Ascending aorta (tissue), 2 donors: ENCODE results near the gene KLHL2. TPM values are rescaled to one million over a fixed set of nuclear protein-coding genes. Genes with fewer than 3 reads are reported as not detected.

Experiments
- DNase-seq, 2 donors: peaks; one replicate each; pipeline ENCODE4 v3.0.0-alpha.2; 2019; ENCODE audit warnings: low spot score in 2 of 2
- H3K27ac ChIP-seq, 2 donors: fragments of 200-600 bp; sonication (generic); one replicate each; pipeline ENCODE4 v1.5.1; 2016 to 2017; ENCODE audit warnings: mild to moderate bottlenecking in 1 of 2
- H3K27me3 ChIP-seq: fragments of 200-600 bp; sonication (generic); one replicate; pipeline ENCODE4 v1.5.1; 2017
- H3K36me3 ChIP-seq, 2 donors: fragments of 200-600 bp; sonication (generic); one replicate each; pipeline ENCODE4 v1.5.1; 2016
- H3K4me1 ChIP-seq, 2 donors: fragments of 200-600 bp; sonication (generic); one replicate each; pipeline ENCODE4 v1.5.1; 2016 to 2017; ENCODE audit warnings: mild to moderate bottlenecking in 1 of 2
- H3K4me3 ChIP-seq, 2 donors: fragments of 200-600 bp; sonication (generic); one replicate each; pipeline ENCODE4 v1.5.1; 2016 to 2017; ENCODE audit warnings: mild to moderate bottlenecking in 1 of 2
- H3K9me3 ChIP-seq, 2 donors: fragments of 200-600 bp; sonication (generic); one replicate each; pipeline ENCODE4 v1.5.1; 2016
- intact Hi-C: fragments of 100-400 bp; cut with DNase I; formaldehyde crosslinking; loops from one replicate; pipeline ENCODE4 v1.15.1; 2023
- total RNA-seq: library from RNA; depleted of rRNA; stranded (reverse); fragments of >200 nt; gene quantifications from one replicate; pipeline ENCODE4 v1.1.0, GENCODE V29; 2016
- TF ChIP-seq, protein P1 (sequence below), 3 experiments: fragments of 200-600 bp in 2 of 3; fragments of 450-650 bp in 1 of 3; sonication (generic) in 2 of 3; IDR thresholded peaks; one replicate each; pipeline ENCODE4 v1.5.1; 2016 to 2019; ENCODE audit warnings: antibody characterized with exemption in 3 of 3, mild to moderate bottlenecking in 1 of 3, moderate library complexity in 1 of 3

Gene KLHL2
- total RNA-seq, 1 donor from 2014 or later: 0.96 TPM

- H3K27me3 ChIP-seq: no peaks in the 10 kb centered on the region
- peaks cover 0 to 11% of the 10 kb centered on the region in 2 donors for H3K4me1 ChIP-seq
- DNase-seq: no peak
- H3K27ac ChIP-seq: no peak overlapping the region
- no peaks in the 10 kb centered on the region for H3K9me3 ChIP-seq
- TF ChIP-seq, protein P1, sequence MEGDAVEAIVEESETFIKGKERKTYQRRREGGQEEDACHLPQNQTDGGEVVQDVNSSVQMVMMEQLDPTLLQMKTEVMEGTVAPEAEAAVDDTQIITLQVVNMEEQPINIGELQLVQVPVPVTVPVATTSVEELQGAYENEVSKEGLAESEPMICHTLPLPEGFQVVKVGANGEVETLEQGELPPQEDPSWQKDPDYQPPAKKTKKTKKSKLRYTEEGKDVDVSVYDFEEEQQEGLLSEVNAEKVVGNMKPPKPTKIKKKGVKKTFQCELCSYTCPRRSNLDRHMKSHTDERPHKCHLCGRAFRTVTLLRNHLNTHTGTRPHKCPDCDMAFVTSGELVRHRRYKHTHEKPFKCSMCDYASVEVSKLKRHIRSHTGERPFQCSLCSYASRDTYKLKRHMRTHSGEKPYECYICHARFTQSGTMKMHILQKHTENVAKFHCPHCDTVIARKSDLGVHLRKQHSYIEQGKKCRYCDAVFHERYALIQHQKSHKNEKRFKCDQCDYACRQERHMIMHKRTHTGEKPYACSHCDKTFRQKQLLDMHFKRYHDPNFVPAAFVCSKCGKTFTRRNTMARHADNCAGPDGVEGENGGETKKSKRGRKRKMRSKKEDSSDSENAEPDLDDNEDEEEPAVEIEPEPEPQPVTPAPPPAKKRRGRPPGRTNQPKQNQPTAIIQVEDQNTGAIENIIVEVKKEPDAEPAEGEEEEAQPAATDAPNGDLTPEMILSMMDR (IDR thresholded peaks at IDR 0.05): no peak
- intact Hi-C loops: loop anchor here (5.0 kb wide), 1 partner anchor 193 kb away; no protein-coding TSS in a partner anchor
- H3K36me3 ChIP-seq: peaks cover 0 to 4% of the 10 kb centered on the region in 2 donors
- H3K4me3 ChIP-seq: no peak overlapping the region
These were observed 117.5 kb downstream of the KLHL2 start for GRCh38 chr4:165324918-165325304.

GRCh38 chr4:165325732-165326512 lies 118.6 kb downstream of the KLHL2 start:
- TF ChIP-seq, protein P1 (IDR thresholded peaks at IDR 0.05): no peak
- peaks cover 0 to 12% of the 10 kb centered on the region in 2 donors for H3K4me1 ChIP-seq
- no peaks in the 10 kb centered on the region for H3K27me3 ChIP-seq
- intact Hi-C loops: loop anchor here (2.0 to 5.0 kb wide), 2 partner anchors 53 to 194 kb away; partner anchors contain the start of gene CPE
- H3K36me3 ChIP-seq: no peaks in the 10 kb centered on the region
- H3K9me3 ChIP-seq: no peaks in the 10 kb centered on the region
- H3K27ac ChIP-seq: peak overlapping the region; percentile 44 to 71
- peak overlapping the region; percentile 72 to 99 for H3K4me3 ChIP-seq
- DNase-seq: no peak

GRCh38 chr4:165326831-165327210 lies 119.5 kb downstream of the KLHL2 start:
- no peak for DNase-seq
- H3K36me3 ChIP-seq: no peaks in the 10 kb centered on the region
- H3K9me3 ChIP-seq: no peaks in the 10 kb centered on the region
- peak overlapping the region; percentile 44 to 71 for H3K27ac ChIP-seq
- H3K27me3 ChIP-seq: no peaks in the 10 kb centered on the region
- peaks cover 0 to 12% of the 10 kb centered on the region in 2 donors for H3K4me1 ChIP-seq
- TF ChIP-seq, protein P1 (IDR thresholded peaks at IDR 0.05): no peak
- intact Hi-C loops: loop anchor here (1.0 to 5.0 kb wide), 4 partner anchors 52 to 215 kb away; partner anchors contain the start of genes CPE, KLHL2 and TMEM192
- peak overlapping the region; percentile 72 to 99 for H3K4me3 ChIP-seq

GRCh38 chr4:165327211-165328100 lies 120.1 kb downstream of the KLHL2 start, which contains the start of gene MSMO1:
MSMO1 (plus strand) TSS chr4:165327669; CDS start chr4:165333371, 5,702 bp downstream.
- H3K9me3 ChIP-seq: no peaks in the 10 kb centered on the region
- intact Hi-C loops: loop anchor here (1.0 to 5.0 kb wide), 4 partner anchors 51 to 215 kb away; partner anchors contain the start of genes CPE, KLHL2 and TMEM192
- no peaks in the 10 kb centered on the region for H3K36me3 ChIP-seq
- TF ChIP-seq, protein P1 (IDR thresholded peaks at IDR 0.05): no peak
- H3K4me3 ChIP-seq: peak within 1 kb of the TSS; percentile 72 to 99
- H3K27ac ChIP-seq: peak within 1 kb of the TSS; percentile 65 to 71
- peak; percentile 99 to 100 for DNase-seq
- H3K4me1 ChIP-seq: peaks cover 0 to 12% of the 10 kb centered on the region in 2 donors
- no peaks in the 10 kb centered on the region for H3K27me3 ChIP-seq

DNA sequence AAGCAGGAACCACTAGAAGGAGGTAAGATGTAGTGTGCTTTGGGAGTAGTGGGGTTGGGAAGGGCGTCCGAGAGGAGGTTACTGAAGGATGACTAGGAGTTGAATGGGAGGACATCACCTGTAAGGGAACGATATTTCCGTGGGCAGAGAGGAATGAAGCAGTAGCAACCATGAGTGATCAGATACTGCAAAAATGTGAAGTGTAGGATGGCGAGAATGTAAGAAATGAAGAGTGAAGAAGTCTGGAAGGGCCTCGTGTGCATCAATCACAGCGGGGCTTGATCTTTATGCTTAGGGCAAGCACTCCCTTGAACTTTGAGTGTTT lies 120.7 kb downstream of the KLHL2 start:
- Histone ChIP-seq H3K4me3 (peak overlapping the region; percentile 72 to 99), H3K27me3 (no peaks in the 10 kb centered on the region), H3K9me3 (no peaks in the 10 kb centered on the region), H3K36me3 (no peaks in the 10 kb centered on the region), H3K4me1 (peaks cover 0 to 12% of the 10 kb centered on the region in 2 donors), H3K27ac (peak overlapping the region; percentile 65 to 71)
- TF ChIP-seq, protein P1 (IDR thresholded peaks at IDR 0.05): no peak
- intact Hi-C loops: loop anchor here (5.0 kb wide), 1 partner anchor 196 kb away; no protein-coding TSS in a partner anchor
- DNase-seq: no peak
